B cell (primary cell): Measurements from ENCODE around the gene CDX1. TPM values are rescaled to one million over a fixed set of nuclear protein-coding genes. Genes with fewer than 3 reads are reported as not detected.

ENCODE experiments used
- ATAC-seq: fragments of 200-7000 bp; cut with Tn5 transposase; one replicate; pipeline ENCODE4 v1.10.0; 2021; ENCODE audit warnings: low read depth, mild to moderate bottlenecking, moderate number of reproducible peaks, moderate library complexity
- CTCF ChIA-PET: fragments of 350-600 bp; sonication (Branson Sonifier 250); formaldehyde crosslinking; loops from one replicate; lab custom pipeline; 2021; ENCODE audit warnings: antibody characterized with exemption, inconsistent platforms; lab: Charles Lee
- POLR2A ChIA-PET: fragments of 350-600 bp; sonication (Branson Sonifier 250); formaldehyde crosslinking; loops from one replicate; lab custom pipeline; 2021; ENCODE audit warnings: antibody characterized with exemption; lab: Charles Lee
- DNase-seq: peaks from one replicate; pipeline ENCODE4 v3.0.0; 2013
- H2AFZ ChIP-seq: 2 replicates; pipeline ENCODE4 v1.6.1; 2012; ENCODE audit warnings: mild to moderate bottlenecking, low read depth, low read length; ENCODE audit not compliant: insufficient read depth, poor library complexity, severe bottlenecking
- H3K27ac ChIP-seq, 2 donors: 1 replicate in 1 of 2; 2 replicates in 1 of 2; pipeline ENCODE4 v1.5.1; 2012 to 2013; ENCODE audit warnings: low read length in 2 of 2, mild to moderate bottlenecking in 2 of 2, moderate library complexity in 1 of 2
- H3K27me3 ChIP-seq, 4 experiments: fragments of 200-600 bp in 1 of 4; sonication (generic) in 1 of 4; replicated peaks in 1 of 4; 1 replicate in 2 of 4; 2 replicates in 2 of 4; pipeline versions ENCODE4 v1.6.1 to v1.7.0; 2013 to 2016; ENCODE audit warnings: low read length in 3 of 4, mild to moderate bottlenecking in 2 of 4, mixed read lengths in 1 of 4, moderate library complexity in 1 of 4; ENCODE audit not compliant: insufficient read depth in 4 of 4, control insufficient read depth in 3 of 4; ENCODE audit errors: control extremely low read depth in 1 of 4
- H3K36me3 ChIP-seq, 2 experiments: replicated peaks in 1 of 2; 1 replicate in 1 of 2; 2 replicates in 1 of 2; pipeline versions ENCODE4 v1.6.1 to v1.7.1; 2013; ENCODE audit warnings: low read length in 1 of 2; ENCODE audit not compliant: insufficient read depth in 2 of 2, control insufficient read depth in 1 of 2; ENCODE audit errors: control extremely low read depth in 1 of 2, extremely low read depth in 1 of 2
- H3K4me1 ChIP-seq, 2 donors: fragments of 200-600 bp in 1 of 2; sonication (generic) in 1 of 2; 1 replicate in 1 of 2; 2 replicates in 1 of 2; pipeline versions ENCODE4 v1.5.1 to v1.6.1; 2013 to 2017; ENCODE audit warnings: low read length in 2 of 2; ENCODE audit not compliant: control insufficient read depth in 2 of 2, insufficient read depth in 2 of 2
- H3K4me2 ChIP-seq: replicated peaks from 2 replicates; pipeline ENCODE3; 2012; ENCODE audit warnings: mild to moderate bottlenecking, low read depth, low read length; ENCODE audit not compliant: poor library complexity, severe bottlenecking
- H3K4me3 ChIP-seq, 5 experiments: fragments of 200-600 bp in 1 of 5; sonication (generic) in 1 of 5; 1 replicate in 3 of 5; 2 replicates in 2 of 5; pipeline versions ENCODE4 v1.5.1 to v1.7.0; 2011 to 2016; ENCODE audit warnings: low read length in 4 of 5, mild to moderate bottlenecking in 4 of 5, low read depth in 2 of 5, control low read depth in 1 of 5, moderate library complexity in 1 of 5; ENCODE audit not compliant: insufficient read depth in 1 of 5; ENCODE audit errors: control extremely low read depth in 1 of 5, extremely low read depth in 1 of 5
- H3K79me2 ChIP-seq: fragments of 200-600 bp; sonication (generic); one replicate; pipeline ENCODE4 v1.6.0; 2016; ENCODE audit warnings: low read length; ENCODE audit not compliant: control insufficient read depth, insufficient read depth
- H3K9ac ChIP-seq: fragments of 200-600 bp; sonication (generic); 2 replicates; pipeline ENCODE4 v1.6.1; 2017; ENCODE audit warnings: mild to moderate bottlenecking, low read length, moderate library complexity
- H3K9me3 ChIP-seq, 3 donors: one replicate each; pipeline versions ENCODE4 v1.6.1 to v1.7.1; 2013; ENCODE audit warnings: low read length in 2 of 3; ENCODE audit not compliant: control insufficient read depth in 2 of 3, insufficient read depth in 1 of 3; ENCODE audit errors: control extremely low read depth in 1 of 3
- H4K20me1 ChIP-seq: 2 replicates; pipeline ENCODE4 v1.6.0; 2012; ENCODE audit warnings: mild to moderate bottlenecking, low read length; ENCODE audit not compliant: insufficient read depth, control insufficient read depth, poor library complexity, severe bottlenecking
- H3K27ac Mint-ChIP-seq: one replicate; pipeline ENCODE4 v1.8.0; 2021; ENCODE audit warnings: mixed read lengths
- H3K27me3 Mint-ChIP-seq: one replicate; pipeline ENCODE4 v1.8.0; 2021; ENCODE audit warnings: mixed read lengths
- H3K4me1 Mint-ChIP-seq: one replicate; pipeline ENCODE4 v1.8.0; 2021; ENCODE audit warnings: mixed read lengths
- H3K4me3 Mint-ChIP-seq: one replicate; pipeline ENCODE4 v1.8.0; 2021; ENCODE audit warnings: mixed read lengths
- H3K9me3 Mint-ChIP-seq: one replicate; pipeline ENCODE4 v1.8.0; 2022; ENCODE audit warnings: mixed read lengths; ENCODE audit not compliant: insufficient read depth
- CTCF ChIP-seq: fragments of 200-600 bp; IDR thresholded peaks from one replicate; pipeline ENCODE4 v1.8.0; 2022; ENCODE audit warnings: antibody characterized with exemption, mild to moderate bottlenecking
- EZH2 ChIP-seq: IDR thresholded peaks from 2 replicates; pipeline ENCODE4 v1.6.1; 2012; ENCODE audit warnings: borderline replicate concordance, low read depth, mild to moderate bottlenecking, moderate library complexity, low read length; ENCODE audit not compliant: insufficient read depth, poor library complexity, severe bottlenecking
- WGBS: methylation state at CpG from one replicate; pipeline ENCODE4 v1.1.5; 2013; ENCODE audit warnings: missing lambda C conversion rate; ENCODE audit not compliant: insufficient coverage; 5-methylcytosine and 5-hydroxymethylcytosine counted together
- intact Hi-C: fragments of 100-400 bp; cut with micrococcal nuclease; formaldehyde crosslinking; loops from one replicate; pipeline ENCODE4 v1.10.0; 2022
- polyA plus RNA-seq: library from polyadenylated mRNA; depleted of rRNA; stranded (reverse); fragments of >200 nt; gene quantifications from 2 replicates; pipeline ENCODE4 v1.2.3, GENCODE V29; 2012
- total RNA-seq, 2 donors: library from RNA; stranded (reverse); fragments of 120-200 nt in 1 of 2; gene quantifications; 1 replicate in 1 of 2; 2 replicates in 1 of 2; pipeline versions ENCODE4 v1.2.3 to v1.2.4, GENCODE V29; 2013 to 2022

CDX1 gene
- total and polyA plus RNA-seq, 2 donors (not counting 1 experiment from before 2014, with no cell fraction given): not detected

DNA sequence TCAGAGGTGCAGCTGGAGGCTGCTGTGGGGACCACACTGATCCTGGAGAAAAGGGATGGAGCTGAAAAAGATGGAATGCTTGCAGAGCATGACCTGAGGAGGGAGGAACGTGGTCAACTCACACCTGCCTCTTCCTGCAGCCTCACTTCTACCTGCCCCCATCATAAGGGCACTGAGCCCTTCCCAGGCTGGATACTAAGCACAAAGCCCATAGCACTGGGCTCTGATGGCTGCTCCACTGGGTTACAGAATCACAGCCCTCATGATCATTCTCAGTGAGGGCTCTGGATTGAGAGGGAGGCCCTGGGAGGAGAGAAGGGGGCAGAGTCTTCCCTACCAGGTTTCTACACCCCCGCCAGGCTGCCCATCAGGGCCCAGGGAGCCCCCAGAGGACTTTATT is 17.4 kb downstream of the CDX1 start:
- 100% methylated on average over 1 of the region's 2 CpGs for WGBS
- no peak for ATAC-seq
- H3K27ac Mint-ChIP-seq: no peak overlapping the region
- Histone ChIP-seq H3K79me2 (no peaks in the 10 kb centered on the region), H3K4me3 (no peak overlapping the region), H3K36me3 (no peaks in the 10 kb centered on the region), H3K9me3 (no peaks in the 10 kb centered on the region), H3K4me2 (no peak overlapping the region), H3K27ac (no peak overlapping the region), H4K20me1 (no peaks in the 10 kb centered on the region), H2AFZ (no peak overlapping the region), H3K4me1 (no peaks in the 10 kb centered on the region), H3K27me3 (peaks cover 0 to 5% (median 3%) of the 10 kb centered on the region in 4 experiments), H3K9ac (no peak overlapping the region)
- no peak for TF ChIP-seq CTCF
- TF ChIP-seq EZH2: no peak
- DNase-seq: no peak
- POLR2A ChIA-PET: no interaction called here
- intact Hi-C loops: no loop called here
- no peak overlapping the region for H3K4me3 Mint-ChIP-seq
- no peaks in the 10 kb centered on the region for H3K9me3 Mint-ChIP-seq
- CTCF ChIA-PET: no interaction called here
- peaks cover 12% of the 10 kb centered on the region for H3K27me3 Mint-ChIP-seq
- no peaks in the 10 kb centered on the region for H3K4me1 Mint-ChIP-seq

GRCh38 chr5:150184990-150185912 is 18.7 kb downstream of the CDX1 start:
- ChIA-PET POLR2A (no interaction called here), CTCF (no interaction called here)
- no peak overlapping the region for H2AFZ ChIP-seq
- no peak overlapping the region for H3K4me2 ChIP-seq
- H3K27me3 ChIP-seq: peaks cover 0 to 12% (median 6%) of the 10 kb centered on the region in 4 experiments
- H3K4me1 ChIP-seq: no peaks in the 10 kb centered on the region
- no peaks in the 10 kb centered on the region for H4K20me1 ChIP-seq
- no peak for TF ChIP-seq CTCF
- no peak for TF ChIP-seq EZH2
- no peaks in the 10 kb centered on the region for H3K36me3 ChIP-seq
- no peak for ATAC-seq
- no peak overlapping the region for H3K9ac ChIP-seq
- no peak overlapping the region for H3K4me3 ChIP-seq
- Mint-ChIP-seq H3K27me3 (peaks cover 18% of the 10 kb centered on the region), H3K9me3 (no peaks in the 10 kb centered on the region), H3K4me1 (no peaks in the 10 kb centered on the region), H3K27ac (no peak overlapping the region), H3K4me3 (no peak overlapping the region)
- H3K9me3 ChIP-seq: no peaks in the 10 kb centered on the region
- intact Hi-C loops: no loop called here
- no peak for DNase-seq
- H3K27ac ChIP-seq: no peak overlapping the region
- WGBS: 71% methylated on average over 7 of the region's 12 CpGs
- H3K79me2 ChIP-seq: no peaks in the 10 kb centered on the region
